HepG2 (cell line): Measurements from ENCODE around the gene EIF5A. TPM values are rescaled to one million over a fixed set of nuclear protein-coding genes. Genes with fewer than 3 reads are reported as not detected.

Source experiments
- ARID2 ChIP-seq: sonication (generic); formaldehyde crosslinking; IDR thresholded peaks from 2 replicates; pipeline ENCODE4 v1.8.1; 2022; ENCODE audit warnings: mild to moderate bottlenecking, missing genetic modification reagents, borderline replicate concordance
- DBP ChIP-seq: sonication (generic); formaldehyde crosslinking; IDR thresholded peaks from 2 replicates; pipeline ENCODE4 v1.4.0; 2020; ENCODE audit warnings: missing genetic modification reagents; ENCODE audit errors: not compliant biosample characterization
- HDAC6 ChIP-seq: fragments of 200-600 bp; sonication (generic); IDR thresholded peaks from 2 replicates; pipeline ENCODE4 v1.7.0; 2017; ENCODE audit warnings: mild to moderate bottlenecking, antibody characterized with exemption, low read length, low read depth
- HNRNPK ChIP-seq: fragments of 200-400 bp; formaldehyde crosslinking; IDR thresholded peaks from 2 replicates; pipeline ENCODE4 v1.6.1; 2018; ENCODE audit warnings: low read length, low read depth, moderate library complexity, mild to moderate bottlenecking; ENCODE audit not compliant: poor library complexity, severe bottlenecking
- KDM1A ChIP-seq: IDR thresholded peaks from 2 replicates; pipeline ENCODE4 v1.6.1; 2016; ENCODE audit warnings: missing compliant biosample characterization
- KLF11 ChIP-seq: IDR thresholded peaks from 2 replicates; pipeline ENCODE4 v1.6.1; 2016; ENCODE audit warnings: missing compliant biosample characterization
- TFDP2 ChIP-seq: sonication (generic); formaldehyde crosslinking; IDR thresholded peaks from 2 replicates; pipeline ENCODE4 v1.4.0; 2020; ENCODE audit warnings: missing genetic modification reagents
- TMF1 ChIP-seq: sonication (generic); formaldehyde crosslinking; IDR thresholded peaks from 2 replicates; pipeline ENCODE4 v1.8.1; 2022; ENCODE audit warnings: low read depth, missing genetic modification reagents
- ZC3H4 ChIP-seq: sonication (generic); formaldehyde crosslinking; IDR thresholded peaks from 2 replicates; pipeline ENCODE4 v1.4.0; 2020; ENCODE audit warnings: missing genetic modification reagents, borderline replicate concordance
- ZNF354B ChIP-seq: sonication (generic); formaldehyde crosslinking; IDR thresholded peaks from 2 replicates; pipeline ENCODE4 v1.8.0; 2022; ENCODE audit warnings: mild to moderate bottlenecking, missing genetic modification reagents
- ZNF44 ChIP-seq: sonication (generic); formaldehyde crosslinking; IDR thresholded peaks from 2 replicates; pipeline ENCODE4 v1.5.1; 2020; ENCODE audit warnings: mild to moderate bottlenecking, missing genetic modification reagents
- ZNF589 ChIP-seq: sonication (generic); formaldehyde crosslinking; conservative IDR thresholded peaks from 2 replicates; pipeline ENCODE4 v1.8.0; 2022; ENCODE audit warnings: mild to moderate bottlenecking, moderate library complexity, missing genetic modification reagents
- ZNF605 ChIP-seq: sonication (generic); formaldehyde crosslinking; IDR thresholded peaks from 2 replicates; pipeline ENCODE4 v1.8.0; 2022; ENCODE audit warnings: mild to moderate bottlenecking, missing genetic modification reagents
- ZNF609 ChIP-seq: sonication (generic); formaldehyde crosslinking; IDR thresholded peaks from 2 replicates; pipeline ENCODE4 v1.4.0; 2020; ENCODE audit warnings: mild to moderate bottlenecking, missing genetic modification reagents, borderline replicate concordance
- ZNF720 ChIP-seq: sonication (generic); formaldehyde crosslinking; IDR thresholded peaks from 2 replicates; pipeline ENCODE4 v1.4.0; 2020; ENCODE audit warnings: missing genetic modification reagents
- ZNF749 ChIP-seq: sonication (generic); formaldehyde crosslinking; IDR thresholded peaks from 2 replicates; pipeline ENCODE4 v1.8.0; 2022; ENCODE audit warnings: mild to moderate bottlenecking, missing genetic modification reagents, moderate library complexity, borderline replicate concordance
- ZNF883 ChIP-seq: sonication (generic); formaldehyde crosslinking; IDR thresholded peaks from 2 replicates; pipeline ENCODE4 v1.5.1; 2020; ENCODE audit warnings: mild to moderate bottlenecking, missing genetic modification reagents; ENCODE audit errors: not compliant biosample characterization
- polyA plus RNA-seq, 8 experiments: library from polyadenylated mRNA; depleted of rRNA in 3 of 8; stranded (reverse) in 7 of 8; unstranded in 1 of 8; fragments of >200 nt; fragmentation: Illumina TruSeq in 4 of 8; extraction: Trizol in 4 of 8; gene quantifications; 2 replicates each; pipeline versions ENCODE4 v1.2.1 to v1.2.3, GENCODE V29; 2011 to 2016; ENCODE audit warnings: low read depth in 4 of 8, missing spikeins in 1 of 8, mixed read lengths in 1 of 8; ENCODE audit not compliant: insufficient read depth in 1 of 8
- total RNA-seq, 5 experiments: library from RNA; depleted of rRNA; stranded (reverse); fragments of >200 nt; fragmentation: Illumina TruSeq; extraction: Trizol; gene quantifications; 2 replicates each; pipeline ENCODE4 v1.2.3, GENCODE V29; 2016; ENCODE audit warnings: low read depth in 1 of 5
- TF ChIP-seq, protein P1 (sequence below): sonication (generic); formaldehyde crosslinking; IDR thresholded peaks from 2 replicates; pipeline ENCODE4 v1.9.0; 2022; ENCODE audit warnings: low read depth, missing genetic modification reagents
- TF ChIP-seq, protein P2 (sequence below): sonication (generic); formaldehyde crosslinking; IDR thresholded peaks from 2 replicates; pipeline ENCODE4 v1.4.0; 2020; ENCODE audit warnings: mild to moderate bottlenecking, missing genetic modification reagents, borderline replicate concordance

The EIF5A gene
- total and polyA plus RNA-seq, 2 of the 13 experiments (the other 11 are each of a cell fraction or from before 2014, with no cell fraction given) = 319 to 337 TPM

DNA sequence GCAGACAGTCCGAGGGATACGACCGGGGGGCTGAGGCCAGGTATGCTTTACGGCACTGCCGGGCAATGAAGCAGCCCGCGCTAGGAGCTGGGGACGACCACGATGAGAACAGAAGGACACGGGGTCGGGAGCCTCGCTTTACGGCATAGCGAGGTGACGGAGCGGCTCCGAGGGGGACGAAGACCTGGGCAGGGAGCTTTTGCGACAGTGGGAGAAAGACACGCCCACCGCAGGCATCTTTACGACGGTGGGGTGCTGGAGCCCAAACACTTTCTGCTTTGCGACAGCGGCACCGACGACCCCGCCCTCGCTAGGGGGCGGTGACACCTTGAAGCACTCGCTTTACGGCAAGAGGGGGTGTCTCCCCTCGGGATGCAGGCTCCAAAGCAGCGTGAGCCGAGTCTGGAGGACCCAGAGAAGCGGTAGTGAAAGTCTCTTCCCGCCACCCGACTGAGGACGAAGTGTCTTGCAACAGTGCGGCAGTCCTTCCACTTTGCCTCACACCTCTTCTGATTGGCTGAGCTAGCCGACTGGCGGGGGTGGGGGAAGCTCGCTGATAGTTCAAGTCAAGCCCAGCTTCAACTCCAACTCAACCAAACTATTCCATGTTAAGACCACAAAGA, 22.1 kb downstream of the EIF5A start (continued):
- TF ChIP-seq DBP (no peak), HNRNPK (no peak), ZNF589 (CRISPR knock-in tag) (peak; percentile 74; the same call in 1 of the 2 replicates), TMF1 (CRISPR knock-in tag) (no peak), TFDP2 (CRISPR knock-in tag) (peak; percentile 83), ZNF605 (CRISPR knock-in tag) (no peak), ZNF609 (CRISPR knock-in tag) (peak; percentile 57; the same call in 1 of the 2 replicates), ZNF749 (CRISPR knock-in tag) (no peak), ZNF720 (CRISPR knock-in tag) (no peak), ZNF883 (CRISPR knock-in tag) (no peak), ZNF354B (CRISPR knock-in tag) (no peak), ZC3H4 (CRISPR knock-in tag) (no peak), KLF11 (CRISPR knock-in tag) (no peak), KDM1A (CRISPR knock-in tag) (no peak), HDAC6 (no peak), ZNF44 (CRISPR knock-in tag) (no peak), ARID2 (CRISPR knock-in tag) (no peak)
- TF ChIP-seq, protein P1, sequence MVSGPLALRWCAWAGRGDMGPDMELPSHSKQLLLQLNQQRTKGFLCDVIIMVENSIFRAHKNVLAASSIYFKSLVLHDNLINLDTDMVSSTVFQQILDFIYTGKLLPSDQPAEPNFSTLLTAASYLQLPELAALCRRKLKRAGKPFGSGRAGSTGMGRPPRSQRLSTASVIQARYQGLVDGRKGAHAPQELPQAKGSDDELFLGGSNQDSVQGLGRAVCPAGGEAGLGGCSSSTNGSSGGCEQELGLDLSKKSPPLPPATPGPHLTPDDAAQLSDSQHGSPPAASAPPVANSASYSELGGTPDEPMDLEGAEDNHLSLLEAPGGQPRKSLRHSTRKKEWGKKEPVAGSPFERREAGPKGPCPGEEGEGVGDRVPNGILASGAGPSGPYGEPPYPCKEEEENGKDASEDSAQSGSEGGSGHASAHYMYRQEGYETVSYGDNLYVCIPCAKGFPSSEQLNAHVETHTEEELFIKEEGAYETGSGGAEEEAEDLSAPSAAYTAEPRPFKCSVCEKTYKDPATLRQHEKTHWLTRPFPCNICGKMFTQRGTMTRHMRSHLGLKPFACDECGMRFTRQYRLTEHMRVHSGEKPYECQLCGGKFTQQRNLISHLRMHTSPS = no peak
- TF ChIP-seq, protein P2, sequence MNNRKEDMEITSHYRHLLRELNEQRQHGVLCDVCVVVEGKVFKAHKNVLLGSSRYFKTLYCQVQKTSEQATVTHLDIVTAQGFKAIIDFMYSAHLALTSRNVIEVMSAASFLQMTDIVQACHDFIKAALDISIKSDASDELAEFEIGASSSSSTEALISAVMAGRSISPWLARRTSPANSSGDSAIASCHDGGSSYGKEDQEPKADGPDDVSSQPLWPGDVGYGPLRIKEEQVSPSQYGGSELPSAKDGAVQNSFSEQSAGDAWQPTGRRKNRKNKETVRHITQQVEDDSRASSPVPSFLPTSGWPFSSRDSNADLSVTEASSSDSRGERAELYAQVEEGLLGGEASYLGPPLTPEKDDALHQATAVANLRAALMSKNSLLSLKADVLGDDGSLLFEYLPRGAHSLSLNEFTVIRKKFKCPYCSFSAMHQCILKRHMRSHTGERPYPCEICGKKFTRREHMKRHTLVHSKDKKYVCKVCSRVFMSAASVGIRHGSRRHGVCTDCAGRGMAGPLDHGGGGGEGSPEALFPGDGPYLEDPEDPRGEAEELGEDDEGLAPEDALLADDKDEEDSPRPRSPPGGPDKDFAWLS (CRISPR knock-in tag) = no peak
